Transverse colon (tissue), 4 donors: Measurements from ENCODE around the gene ZFHX2. TPM values are rescaled to one million over a fixed set of nuclear protein-coding genes. Genes with fewer than 3 reads are reported as not detected.

Source experiments
- DNase-seq: peaks from one replicate; pipeline ENCODE4 v3.0.0-alpha.2; 2019
- H3K27ac ChIP-seq, 4 donors: fragments of 200-600 bp; sonication (generic); 2 replicates each; pipeline ENCODE4 v1.5.1; 2016 to 2018; ENCODE audit warnings: inconsistent platforms in 4 of 4
- H3K27me3 ChIP-seq: fragments of 200-600 bp; sonication (generic); 2 replicates; pipeline ENCODE4 v1.5.1; 2017; ENCODE audit warnings: inconsistent platforms
- H3K36me3 ChIP-seq, 4 donors: fragments of 200-600 bp; sonication (generic); 2 replicates each; pipeline ENCODE4 v1.5.1; 2017 to 2019; ENCODE audit warnings: inconsistent platforms in 4 of 4
- H3K4me1 ChIP-seq, 4 donors: fragments of 200-600 bp; sonication (generic); 2 replicates each; pipeline ENCODE4 v1.5.1; 2017 to 2020; ENCODE audit warnings: inconsistent platforms in 4 of 4
- H3K4me3 ChIP-seq, 4 donors: fragments of 200-600 bp; sonication (generic); 1 replicate in 1 of 4; 2 replicates in 3 of 4; pipeline versions ENCODE4 v1.5.1 to v1.6.1; 2017 to 2019; ENCODE audit warnings: inconsistent platforms in 4 of 4
- H3K9me3 ChIP-seq, 2 donors: fragments of 200-600 bp; sonication (generic); 2 replicates each; pipeline ENCODE4 v1.5.1; 2017 to 2019; ENCODE audit warnings: inconsistent platforms in 2 of 2
- CTCF ChIP-seq, 5 experiments: fragments of 200-600 bp in 3 of 5; fragments of 450-650 bp in 2 of 5; sonication (generic) in 3 of 5; IDR thresholded peaks; 1 replicate in 2 of 5; 2 replicates in 3 of 5; pipeline ENCODE4 v1.5.1; 2016 to 2017; ENCODE audit warnings: antibody characterized with exemption in 5 of 5, inconsistent platforms in 3 of 5, mild to moderate bottlenecking in 2 of 5, moderate library complexity in 1 of 5
- EP300 ChIP-seq: sonication (generic); formaldehyde crosslinking; IDR thresholded peaks from one replicate; pipeline ENCODE4 v1.6.1; 2017; ENCODE audit warnings: antibody characterized with exemption, low read depth
- POLR2A ChIP-seq: fragments of 450-650 bp; IDR thresholded peaks from one replicate; pipeline ENCODE4 v1.6.1; 2016; ENCODE audit warnings: antibody characterized with exemption, mild to moderate bottlenecking, moderate library complexity
- POLR2AphosphoS5 ChIP-seq, 3 donors: sonication (generic); formaldehyde crosslinking; IDR thresholded peaks; one replicate each; pipeline ENCODE4 v1.6.1; 2016; ENCODE audit warnings: antibody characterized with exemption in 3 of 3
- WGBS, 2 donors: methylation state at CpG; one replicate each; pipeline ENCODE4 v1.1.5; 2018; ENCODE audit warnings: low coverage in 1 of 2; 5-methylcytosine and 5-hydroxymethylcytosine counted together
- in situ Hi-C, 4 donors: fragments of 200-750 bp; cut with MboI; loops; one replicate each; pipeline versions ENCODE4 v1.15.0 to v1.15.1; 2017; ENCODE audit warnings: low sequenced_read_pairs in 3 of 4, low pct_ligation_motif_present in 1 of 4, low pct_unique_long_range_greater_than_20kb in 1 of 4
- intact Hi-C: fragments of 100-400 bp; cut with DNase I; formaldehyde crosslinking; loops from one replicate; pipeline ENCODE4 v1.15.1; 2023; ENCODE audit warnings: low total_unique reads
- total RNA-seq, 4 donors: library from RNA; depleted of rRNA; stranded (reverse); fragments of >200 nt; gene quantifications; one replicate each; pipeline ENCODE4 v1.1.0, GENCODE V29; 2016

Gene ZFHX2
- total RNA-seq, 4 donors from 2014 or later, result 0.20 to 1.1 (median 0.68) TPM

GRCh38 chr14:23521785-23522640, 29.6 kb downstream of the ZFHX2 start:
- H3K9me3 ChIP-seq, result no peaks in the 10 kb centered on the region
- no peaks in the 10 kb centered on the region for H3K4me1 ChIP-seq
- no peaks in the 10 kb centered on the region for H3K36me3 ChIP-seq
- in situ Hi-C loops (no loop called here), intact Hi-C loops (no loop called here)
- DNase-seq, result no peak
- WGBS, 2 donors, result 86% methylated on average over 20 of the region's 20 CpGs; no CpG with 5 or more reads in 1 of the 2 donors
- no peaks in the 10 kb centered on the region for H3K27me3 ChIP-seq
- no peak overlapping the region for H3K4me3 ChIP-seq
- H3K27ac ChIP-seq, result no peak overlapping the region
- TF ChIP-seq CTCF (IDR thresholded peaks at IDR 0.05) (no peak), EP300 (no peak), POLR2AphosphoS5 (IDR thresholded peaks at IDR 0.05) (no peak), POLR2A (no peak)

- Histone ChIP-seq H3K27me3 (no peaks in the 10 kb centered on the region), H3K4me3 (no peak overlapping the region), H3K36me3 (no peaks in the 10 kb centered on the region), H3K4me1 (no peaks in the 10 kb centered on the region), H3K27ac (no peak overlapping the region), H3K9me3 (no peaks in the 10 kb centered on the region)
- in situ Hi-C loops, result no loop called here
- TF ChIP-seq CTCF (IDR thresholded peaks at IDR 0.05), result no peak
- no peak for TF ChIP-seq EP300
- TF ChIP-seq POLR2AphosphoS5 (IDR thresholded peaks at IDR 0.05), result no peak
- TF ChIP-seq POLR2A, result no peak
- intact Hi-C loops, result no loop called here
- 81 to 88% methylated on average over 10 to 14 of the region's 14 CpGs for WGBS, 2 donors
- DNase-seq, result no peak
Observed at GRCh38 chr14:23520899-23521533, 30.5 kb downstream of the ZFHX2 start.

DNA sequence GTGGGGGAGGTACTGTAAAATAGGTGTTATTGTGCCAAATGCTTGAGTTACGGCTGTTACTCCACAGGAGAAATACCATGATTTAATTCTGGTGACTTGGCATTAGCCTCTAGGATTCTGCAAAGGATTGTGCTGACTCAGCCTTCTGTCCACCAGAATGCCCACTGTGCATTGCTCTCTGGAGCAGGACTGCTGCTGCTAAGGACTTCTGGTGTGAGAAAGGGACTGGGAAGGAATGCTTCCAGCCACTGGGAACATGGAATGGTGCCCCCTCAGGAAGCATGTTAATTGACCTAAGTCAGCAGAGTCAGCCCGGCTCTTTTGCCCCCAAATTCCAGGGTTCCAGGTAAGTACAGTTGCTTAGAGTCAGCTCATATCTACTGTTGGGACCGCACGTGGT, 32.9 kb downstream of the ZFHX2 start:
- Histone ChIP-seq H3K4me3 (no peak overlapping the region), H3K36me3 (no peaks in the 10 kb centered on the region), H3K27me3 (no peaks in the 10 kb centered on the region), H3K27ac (no peak overlapping the region), H3K9me3 (no peaks in the 10 kb centered on the region), H3K4me1 (no peaks in the 10 kb centered on the region)
- DNase-seq, result no peak
- TF ChIP-seq EP300 (no peak), POLR2A (no peak)
- 71 to 84% methylated on average over 1 to 4 of the region's 4 CpGs for WGBS, 2 donors
- intact Hi-C loops, result no loop called here
- in situ Hi-C loops, result no loop called here

GRCh38 chr14:23517650-23518326, 33.8 kb downstream of the ZFHX2 start:
- no peak overlapping the region for H3K27ac ChIP-seq
- no peak for DNase-seq
- no peak for TF ChIP-seq EP300
- TF ChIP-seq POLR2AphosphoS5 (IDR thresholded peaks at IDR 0.05), result no peak
- no peak for TF ChIP-seq CTCF (IDR thresholded peaks at IDR 0.05)
- TF ChIP-seq POLR2A, result no peak
- no peaks in the 10 kb centered on the region for H3K36me3 ChIP-seq
- in situ Hi-C loops (no loop called here), intact Hi-C loops (no loop called here)
- H3K27me3 ChIP-seq, result no peaks in the 10 kb centered on the region
- no peaks in the 10 kb centered on the region for H3K4me1 ChIP-seq
- H3K9me3 ChIP-seq, result no peaks in the 10 kb centered on the region
- WGBS, 2 donors, result 89 to 98% methylated on average over 5 to 6 of the region's 6 CpGs
- H3K4me3 ChIP-seq, result no peak overlapping the region
